ENCODE results near the gene NOTCH4. TPM values are rescaled to one million over a fixed set of nuclear protein-coding genes. Genes with fewer than 3 reads are reported as not detected.

The NOTCH4 gene
- total RNA-seq, 1 experiment from 2014 or later, result 5.7 TPM

- no TSS peak for BruUV-seq (replicated peaks)
- no peaks in the 10 kb centered on the region for H3K36me3 Mint-ChIP-seq (ENCODE audit: insufficient read depth, unreplicated experiment)
- CTCF ChIA-PET, result interaction anchor here (0.7 to 1.0 kb wide), 3 partner anchors 11 to 103 kb away, joined by 3 to 4 read pairs (median 3); no protein-coding TSS in a partner anchor
- H3K4me1 Mint-ChIP-seq (ENCODE audit: low read depth, unreplicated experiment), result peaks cover under 1% of the 10 kb centered on the region
- no peak overlapping the region for H3K27ac Mint-ChIP-seq (ENCODE audit: unreplicated experiment)
- no peaks in the 10 kb centered on the region for H3K9me3 Mint-ChIP-seq (ENCODE audit: low read depth, unreplicated experiment)
- intact Hi-C loops (cut with micrococcal nuclease; ENCODE audit: unreplicated experiment), result loop anchor here (10.0 kb wide), 1 partner anchor 125 kb away; no protein-coding TSS in a partner anchor
- H3K4me3 Mint-ChIP-seq (ENCODE audit: low read depth, unreplicated experiment), result no peak overlapping the region
- no peak for TF ChIP-seq CTCF (IDR thresholded peaks at IDR 0.05; ENCODE audit: unreplicated experiment)
- DNase-seq, result no peak
- peaks cover 46% of the 10 kb centered on the region for H3K27me3 Mint-ChIP-seq (ENCODE audit: unreplicated experiment)
These were observed 15.6 kb upstream of the NOTCH4 start for GRCh38 chr6:32239462-32239861.

GRCh38 chr6:32234934-32235333 lies 11.1 kb upstream of the NOTCH4 start:
- intact Hi-C loops (cut with micrococcal nuclease; ENCODE audit: unreplicated experiment), result loop anchor here (10.0 kb wide), 1 partner anchor 120 kb away; no protein-coding TSS in a partner anchor
- DNase-seq, result no peak
- Mint-ChIP-seq H3K27me3 (ENCODE audit: unreplicated experiment) (peaks cover 3% of the 10 kb centered on the region), H3K9me3 (ENCODE audit: low read depth, unreplicated experiment) (peaks cover 3% of the 10 kb centered on the region), H3K4me1 (ENCODE audit: low read depth, unreplicated experiment) (no peaks in the 10 kb centered on the region), H3K27ac (ENCODE audit: unreplicated experiment) (no peak overlapping the region), H3K4me3 (ENCODE audit: low read depth, unreplicated experiment) (no peak overlapping the region), H3K36me3 (ENCODE audit: insufficient read depth, unreplicated experiment) (no peaks in the 10 kb centered on the region)
- TF ChIP-seq CTCF (IDR thresholded peaks at IDR 0.05; ENCODE audit: unreplicated experiment), result no peak
- BruUV-seq (replicated peaks), result no TSS peak
- CTCF ChIA-PET, result no interaction called here

GRCh38 chr6:32226434-32226833 lies 2.6 kb upstream of the NOTCH4 start:
- no peak for TF ChIP-seq CTCF (IDR thresholded peaks at IDR 0.05; ENCODE audit: unreplicated experiment)
- Mint-ChIP-seq H3K4me1 (ENCODE audit: low read depth, unreplicated experiment) (no peaks in the 10 kb centered on the region), H3K36me3 (ENCODE audit: insufficient read depth, unreplicated experiment) (no peaks in the 10 kb centered on the region), H3K27ac (ENCODE audit: unreplicated experiment) (no peak overlapping the region), H3K9me3 (ENCODE audit: low read depth, unreplicated experiment) (no peaks in the 10 kb centered on the region), H3K27me3 (ENCODE audit: unreplicated experiment) (peaks cover 29% of the 10 kb centered on the region), H3K4me3 (ENCODE audit: low read depth, unreplicated experiment) (no peak overlapping the region)
- intact Hi-C loops (cut with micrococcal nuclease; ENCODE audit: unreplicated experiment), result no loop called here
- no peak for DNase-seq
- BruUV-seq (replicated peaks), result no TSS peak
- CTCF ChIA-PET, result interaction anchor here (0.6 kb wide), 1 partner anchor 29 kb away, joined by 3 read pairs; no protein-coding TSS in a partner anchor

GRCh38 chr6:32224696-32225095 lies 829 bp upstream of the NOTCH4 start:
- no peaks in the 10 kb centered on the region for H3K4me1 Mint-ChIP-seq (ENCODE audit: low read depth, unreplicated experiment)
- TF ChIP-seq CTCF (IDR thresholded peaks at IDR 0.05; ENCODE audit: unreplicated experiment), result no peak
- H3K27me3 Mint-ChIP-seq (ENCODE audit: unreplicated experiment), result peaks cover 43% of the 10 kb centered on the region
- H3K36me3 Mint-ChIP-seq (ENCODE audit: insufficient read depth, unreplicated experiment), result no peaks in the 10 kb centered on the region
- BruUV-seq (replicated peaks), result no TSS peak
- CTCF ChIA-PET, result no interaction called here
- no peaks in the 10 kb centered on the region for H3K9me3 Mint-ChIP-seq (ENCODE audit: low read depth, unreplicated experiment)
- intact Hi-C loops (cut with micrococcal nuclease; ENCODE audit: unreplicated experiment), result no loop called here
- H3K4me3 Mint-ChIP-seq (ENCODE audit: low read depth, unreplicated experiment), result no peak overlapping the region
- H3K27ac Mint-ChIP-seq (ENCODE audit: unreplicated experiment), result no peak overlapping the region
- DNase-seq, result no peak

Data from Calu3 (cell line).